Measurements from ENCODE around the gene LRBA.

GRCh38 chr4:150482581-150482980 lies 532.5 kb downstream of the LRBA start:
- TF ChIP-seq CTCF (IDR thresholded peaks at IDR 0.05) (no peak), POLR2A (IDR thresholded peaks at IDR 0.05) (no peak)
